Measurements from ENCODE around the gene PDLIM5.
"Not testable (repeated sequence)": the region's sequence is repeated elsewhere in the genome, so short reads cannot be mapped to it uniquely, and the experiment has no call there.

The PDLIM5 gene

GRCh38 chr4:94497690-94498089 lies 45.9 kb downstream of the PDLIM5 start:
- no peak for DNase-seq (ENCODE audit: low spot score)

- no peak for DNase-seq (ENCODE audit: low spot score)
These were observed 46.8 kb downstream of the PDLIM5 start for GRCh38 chr4:94498502-94498901.

GRCh38 chr4:94500685-94501084 lies 48.9 kb downstream of the PDLIM5 start:
- no peak for DNase-seq (ENCODE audit: low spot score)

- no peak for DNase-seq (ENCODE audit: low spot score)
These were observed 52.8 kb downstream of the PDLIM5 start for GRCh38 chr4:94504545-94504944.

GRCh38 chr4:94506822-94507221 lies 55.1 kb downstream of the PDLIM5 start:
- DNase-seq (ENCODE audit: low spot score): no peak

- DNase-seq (ENCODE audit: low spot score): no peak
These were observed 55.5 kb downstream of the PDLIM5 start for GRCh38 chr4:94507281-94507680.

- no peak for DNase-seq (ENCODE audit: low spot score)
These were observed 56.0 kb downstream of the PDLIM5 start for GRCh38 chr4:94507708-94508107.

GRCh38 chr4:94508296-94508695 lies 56.6 kb downstream of the PDLIM5 start:
- DNase-seq (ENCODE audit: low spot score): no peak

GRCh38 chr4:94508806-94509205 lies 57.1 kb downstream of the PDLIM5 start:
- DNase-seq (ENCODE audit: low spot score): no peak

- no peak for DNase-seq (ENCODE audit: low spot score)
These were observed 59.8 kb downstream of the PDLIM5 start for GRCh38 chr4:94511591-94511990.

- DNase-seq (ENCODE audit: low spot score): not testable (repeated sequence)
These were observed 61.8 kb downstream of the PDLIM5 start for GRCh38 chr4:94513532-94513931.

- DNase-seq (ENCODE audit: low spot score): no peak
These were observed 63.6 kb downstream of the PDLIM5 start for GRCh38 chr4:94515365-94515764.

- no peak for DNase-seq (ENCODE audit: low spot score)
These were observed 64.3 kb downstream of the PDLIM5 start for GRCh38 chr4:94516067-94516466.

- DNase-seq (ENCODE audit: low spot score): no peak
These were observed 65.3 kb downstream of the PDLIM5 start for GRCh38 chr4:94516999-94517398.

GRCh38 chr4:94517492-94517891 lies 65.8 kb downstream of the PDLIM5 start:
- DNase-seq (ENCODE audit: low spot score): no peak

GRCh38 chr4:94519019-94519418 lies 67.3 kb downstream of the PDLIM5 start:
- no peak for DNase-seq (ENCODE audit: low spot score)

- no peak for DNase-seq (ENCODE audit: low spot score)
These were observed 68.4 kb downstream of the PDLIM5 start for GRCh38 chr4:94519925-94520789.

GRCh38 chr4:94523033-94523580 lies 71.4 kb downstream of the PDLIM5 start:
- no peak for DNase-seq (ENCODE audit: low spot score)

- DNase-seq (ENCODE audit: low spot score): no peak
These were observed 71.9 kb downstream of the PDLIM5 start for GRCh38 chr4:94523617-94524016.

- DNase-seq (ENCODE audit: low spot score): no peak
These were observed 74.4 kb downstream of the PDLIM5 start for GRCh38 chr4:94525993-94526728.

- no peak for DNase-seq (ENCODE audit: low spot score)
These were observed 76.0 kb downstream of the PDLIM5 start for GRCh38 chr4:94527556-94528233.

- DNase-seq (ENCODE audit: low spot score): no peak
These were observed 77.2 kb downstream of the PDLIM5 start for GRCh38 chr4:94528792-94529451.

Data from hematopoietic multipotent progenitor cell treated with erythropoietin and hydrocortisone succinate and interleukin-3 and kit ligand, for 17 days (in vitro differentiated cells).